Hypothalamus (tissue), 51 donors: ENCODE measurements around the gene GOLIM4.
"Not testable (repeated sequence)": the region's sequence is repeated elsewhere in the genome, so short reads cannot be mapped to it uniquely, and the experiment has no call there.

Source experiments
- DNase-seq, 51 donors: peaks; one replicate each; lab custom pipeline; 2025; lab: John Stamatoyannopoulos, UW

Gene GOLIM4

GRCh38 chr3:168095611-168096209, at the start of gene GOLIM4:
Gene GOLIM4, minus strand, starts transcription at chr3:168095924. Its CDS starts 639 bp downstream, at chr3:168095285.
- peak; percentile 60 to 98 (median 94) for DNase-seq

DNA sequence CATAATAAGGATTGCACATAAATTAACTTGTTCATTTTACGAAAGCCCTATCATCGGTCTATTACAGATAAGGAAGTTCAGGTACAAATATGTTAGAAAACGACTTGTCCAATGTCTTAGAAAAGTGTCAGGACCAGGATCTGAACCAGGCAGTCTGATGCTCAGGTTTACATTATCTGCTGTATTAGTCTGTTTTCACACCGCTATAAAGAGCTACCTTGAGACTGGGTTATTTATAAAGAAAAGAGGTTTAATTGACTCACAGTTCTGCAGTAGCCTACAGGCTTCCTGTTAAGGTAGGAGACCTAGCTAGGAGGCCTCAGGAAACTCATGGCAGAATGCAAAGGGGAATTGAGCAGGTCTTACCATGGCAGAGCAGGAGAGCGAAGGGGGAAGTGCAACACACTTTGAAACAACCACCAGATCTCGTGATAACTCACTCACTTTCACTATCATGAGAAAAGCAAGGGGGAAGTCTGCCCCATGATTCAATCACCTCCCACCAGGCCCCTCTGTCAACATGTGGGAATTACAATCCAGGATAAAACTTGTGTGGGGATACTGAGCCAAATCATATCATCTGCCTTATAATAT, 45.8 kb upstream of the GOLIM4 start:
- no peak for DNase-seq

- no peak for DNase-seq
Measured at GRCh38 chr3:168139947-168140346, 44.2 kb upstream of the GOLIM4 start.

DNA sequence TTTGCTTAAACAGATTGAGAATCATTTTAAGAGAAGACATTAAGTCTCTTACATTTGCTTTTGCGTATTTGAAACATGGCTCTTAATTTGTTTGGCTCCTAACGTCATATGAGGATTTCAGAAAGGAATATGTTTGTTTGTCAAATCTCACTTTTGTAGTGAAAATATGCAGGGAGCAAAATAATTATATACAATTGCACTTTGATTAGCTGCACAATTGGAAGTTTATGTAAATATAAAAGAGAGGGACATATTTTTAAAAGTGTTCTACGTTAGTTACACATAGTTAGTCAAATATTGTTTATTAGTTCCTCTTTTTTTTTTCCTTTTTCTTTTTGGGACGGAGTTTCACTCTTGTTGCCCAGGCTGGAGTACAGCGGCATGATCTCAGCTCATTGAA, 42.7 kb upstream of the GOLIM4 start:
- DNase-seq = no peak

DNA sequence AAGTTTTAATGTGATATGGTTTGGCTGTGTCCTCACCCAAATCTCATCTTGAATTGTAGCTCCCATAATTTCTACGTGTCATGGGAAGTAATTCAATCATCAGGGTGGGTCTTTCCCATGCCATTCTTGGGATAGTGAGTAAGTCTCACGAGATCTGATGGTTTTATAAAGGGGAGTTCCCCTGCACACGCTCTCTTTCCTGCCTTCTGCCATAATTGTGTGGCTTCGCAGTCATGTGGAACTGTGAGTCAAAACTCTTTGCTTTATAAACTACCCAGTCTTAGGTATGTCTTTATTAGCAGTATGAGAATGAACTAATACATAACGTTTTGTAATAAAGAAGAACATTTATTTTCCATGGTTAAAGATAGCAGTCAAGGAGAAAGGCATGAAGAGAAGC, 39.2 kb upstream of the GOLIM4 start:
- DNase-seq = no peak

GRCh38 chr3:168130250-168130649, 34.5 kb upstream of the GOLIM4 start:
- not testable (repeated sequence) for DNase-seq

DNA sequence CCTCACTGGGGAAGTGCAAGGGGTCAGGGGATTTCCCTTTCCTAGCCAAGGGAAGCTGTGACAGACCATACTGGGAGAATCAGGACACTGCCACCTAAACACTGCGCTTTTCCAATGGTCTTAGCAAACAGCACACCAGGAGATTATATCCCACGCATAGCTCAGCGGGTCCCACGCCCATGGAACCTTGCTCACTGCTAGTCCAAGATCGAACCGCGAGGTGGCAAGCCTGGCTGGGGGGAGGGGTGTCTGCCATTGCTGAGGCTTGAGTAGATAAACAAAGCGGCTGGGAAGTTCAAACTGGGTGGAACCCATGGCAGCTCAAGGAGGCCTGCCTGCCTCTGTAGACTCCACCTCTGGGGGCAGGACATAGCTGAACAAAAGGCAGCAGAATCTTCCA, 32.7 kb upstream of the GOLIM4 start:
- DNase-seq = not testable (repeated sequence)

DNA sequence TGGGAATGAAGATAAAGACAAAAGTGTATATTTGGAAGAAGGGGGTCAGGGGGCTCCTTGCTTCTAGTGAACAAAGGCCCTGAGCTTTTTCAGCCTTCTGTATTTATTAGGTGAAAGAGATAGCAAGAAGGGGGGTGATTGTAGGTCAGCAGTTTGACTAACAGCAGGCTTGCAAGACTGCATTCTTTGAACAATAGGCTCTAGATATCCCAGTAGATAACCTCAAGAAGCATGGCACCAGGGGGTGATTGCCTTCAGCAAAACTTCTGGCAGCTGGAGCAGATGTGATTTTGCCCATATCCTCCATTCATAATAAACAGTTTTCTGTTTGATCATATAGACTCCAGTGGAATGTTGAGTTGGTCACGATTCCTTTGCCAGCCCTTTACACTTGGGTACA, 31.7 kb upstream of the GOLIM4 start:
- no peak for DNase-seq

- no peak for DNase-seq
Measured at GRCh38 chr3:168124791-168125190, 29.1 kb upstream of the GOLIM4 start.

GRCh38 chr3:168124291-168124690, 28.6 kb upstream of the GOLIM4 start:
- no peak for DNase-seq

DNA sequence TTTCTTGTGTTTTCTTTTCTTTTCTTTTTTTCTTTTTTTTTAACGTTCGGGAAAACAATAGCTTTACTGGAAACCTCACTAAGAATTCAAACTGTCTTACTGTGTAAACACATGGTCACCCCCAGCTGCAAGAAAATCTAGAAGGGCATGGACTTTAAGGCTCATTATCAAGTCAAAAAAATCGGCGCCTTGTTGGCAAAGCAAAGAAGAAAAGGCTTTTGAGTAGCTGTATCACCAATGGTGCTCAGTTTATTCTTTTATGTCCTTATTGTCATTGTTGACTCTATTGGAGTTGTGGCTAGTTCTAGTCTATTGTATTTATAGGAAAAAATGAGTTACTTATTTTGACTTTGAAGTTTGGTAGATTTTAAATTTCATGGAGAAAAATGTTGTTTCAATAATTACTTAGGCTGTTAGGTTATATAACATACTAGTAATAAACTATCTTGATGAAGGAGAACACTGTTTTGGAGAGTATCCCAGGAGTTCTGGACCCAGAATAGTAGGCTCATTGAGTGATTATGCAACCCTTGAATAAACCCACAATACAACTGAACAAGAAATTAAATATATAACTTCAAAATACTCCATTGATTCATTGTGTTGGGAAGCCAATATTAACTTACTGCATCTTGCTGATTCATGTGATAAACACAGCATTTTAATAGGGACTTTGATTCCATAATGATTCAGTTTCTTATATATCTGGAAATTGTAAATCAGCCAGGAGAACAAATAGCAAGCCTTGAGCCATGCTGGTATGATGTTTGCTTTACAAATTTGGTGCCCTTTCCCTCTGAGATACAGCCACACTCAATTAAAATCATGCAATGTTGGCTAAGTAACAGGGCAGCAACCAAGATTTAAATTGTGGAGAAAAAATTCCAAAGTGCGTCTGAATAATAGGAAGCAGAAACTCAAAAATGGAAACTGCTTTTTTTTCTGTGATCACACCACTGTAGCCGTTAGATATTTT, 27.8 kb upstream of the GOLIM4 start:
- DNase-seq = peak in 2 of 51 donors; percentile 8 to 66

DNA sequence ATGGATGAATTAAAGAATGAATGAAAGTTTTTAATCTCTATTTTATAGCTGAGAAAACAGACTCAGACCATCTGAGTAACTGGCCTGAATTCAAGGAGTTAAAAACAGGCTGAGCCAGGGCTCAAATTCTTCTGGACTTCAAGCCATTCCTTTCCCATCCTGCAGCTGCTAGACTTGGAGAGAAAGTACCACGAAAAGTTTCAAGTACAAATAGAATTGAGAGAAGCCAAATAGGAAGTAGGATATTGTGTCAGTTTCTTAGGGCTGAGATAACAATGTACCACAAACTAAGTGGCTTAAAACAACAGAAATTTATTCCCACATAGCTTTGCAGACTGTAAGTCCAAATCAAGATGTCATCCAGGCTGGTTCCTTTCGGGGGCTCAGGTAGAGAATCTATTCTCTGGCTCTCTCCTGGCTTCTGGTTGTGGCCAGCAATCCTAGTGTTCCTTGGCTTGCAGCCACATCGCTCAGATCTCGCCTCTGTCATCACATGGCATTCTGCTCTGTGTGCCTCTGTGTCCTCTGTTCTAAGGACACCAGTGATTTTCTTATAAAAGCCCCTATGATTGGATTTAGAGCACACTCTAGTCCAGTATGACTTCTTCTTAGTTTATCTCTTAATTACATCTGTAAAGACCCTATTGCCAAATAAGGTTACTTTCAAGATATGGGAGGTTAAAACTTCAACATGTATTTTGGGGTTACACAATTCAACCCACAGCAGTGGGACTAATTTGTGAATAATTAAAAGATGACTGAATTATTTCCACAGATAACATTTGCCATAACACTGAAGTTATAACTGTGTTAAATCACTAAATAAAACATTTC, 25.7 kb upstream of the GOLIM4 start:
- DNase-seq = peak in 4 of 51 donors; percentile 1 to 4 (median 2)

DNA sequence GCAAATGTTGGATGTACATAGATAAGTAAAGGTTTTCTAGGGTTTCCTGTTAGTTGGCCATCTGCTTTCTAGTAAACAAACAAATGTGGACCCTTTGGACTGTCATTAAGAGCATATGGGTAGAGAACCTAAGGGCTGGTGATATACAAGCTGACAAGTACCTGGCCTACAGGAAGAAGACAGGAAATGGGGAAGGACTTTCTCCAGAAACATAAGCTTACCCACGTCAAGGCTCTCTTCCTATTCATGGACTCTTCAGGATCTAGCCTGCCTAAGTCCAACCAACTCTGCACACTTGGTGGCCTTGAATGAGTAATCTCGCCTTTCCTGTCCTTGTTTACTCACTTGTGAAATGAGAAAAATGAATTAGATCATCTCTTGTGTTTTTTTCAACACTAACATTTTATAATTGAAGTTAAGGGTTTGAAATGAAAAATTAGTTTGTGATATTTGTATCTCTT, 22.2 kb upstream of the GOLIM4 start:
- DNase-seq = no peak

DNA sequence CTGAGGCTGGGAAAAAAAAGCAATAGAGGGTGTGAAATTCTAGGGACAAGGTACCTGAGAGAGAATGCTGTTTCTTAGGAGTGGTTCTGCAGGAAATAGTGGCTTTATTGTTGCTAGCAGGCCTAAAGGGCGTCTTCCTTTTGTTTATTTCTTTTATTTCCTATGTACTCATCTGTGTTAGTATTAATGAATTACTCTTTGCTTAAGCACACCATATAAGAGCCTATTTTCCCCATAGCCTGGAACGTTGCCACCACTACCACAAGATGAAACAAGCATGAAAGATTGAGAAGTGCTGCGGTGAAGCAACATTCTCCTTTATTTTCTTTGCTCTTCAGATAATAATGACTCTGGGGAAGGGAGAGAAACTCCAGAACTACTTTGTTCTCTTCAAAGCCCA, 21.3 kb upstream of the GOLIM4 start:
- no peak for DNase-seq

GRCh38 chr3:168116279-168116678, 20.6 kb upstream of the GOLIM4 start:
- no peak for DNase-seq

GRCh38 chr3:168113848-168114247, 18.1 kb upstream of the GOLIM4 start:
- no peak for DNase-seq

- DNase-seq = no peak
Measured at GRCh38 chr3:168112894-168113293, 17.2 kb upstream of the GOLIM4 start.

GRCh38 chr3:168104361-168104760, 8.6 kb upstream of the GOLIM4 start:
- DNase-seq = no peak

DNA sequence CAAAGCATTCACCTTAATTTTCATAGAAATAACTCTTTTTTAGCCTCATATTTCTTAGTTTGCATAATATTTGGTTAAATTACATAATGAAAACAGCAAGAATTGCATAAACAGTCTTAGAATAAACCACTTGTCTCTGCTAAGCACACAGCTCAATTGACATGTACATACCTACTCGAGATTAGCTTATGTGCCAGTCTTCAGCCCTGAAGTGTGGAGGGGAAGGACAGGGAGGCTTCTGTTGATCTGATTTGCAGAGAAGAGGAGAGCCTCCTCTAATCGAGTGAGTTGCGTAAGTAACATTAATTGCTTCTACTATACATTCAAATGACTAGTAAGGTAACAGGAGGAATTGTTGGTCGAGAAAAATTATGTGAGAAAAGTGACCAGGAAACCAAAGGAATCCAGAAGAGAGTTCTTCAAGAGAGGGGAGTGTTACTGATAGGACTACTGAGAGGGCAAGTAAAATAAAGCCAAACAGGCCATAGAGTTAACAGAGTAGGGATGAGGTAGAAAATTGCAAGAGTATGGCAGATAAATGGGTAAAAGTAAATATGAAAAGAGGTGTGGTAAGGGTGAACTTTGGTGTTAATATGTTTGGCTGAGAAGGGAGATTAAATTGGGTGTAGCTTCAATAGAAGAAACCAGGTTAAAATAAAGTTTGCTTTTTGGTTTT, 7.1 kb upstream of the GOLIM4 start:
- no peak for DNase-seq
